ENCODE measurements around the gene HINT1.

HINT1 gene

DNA sequence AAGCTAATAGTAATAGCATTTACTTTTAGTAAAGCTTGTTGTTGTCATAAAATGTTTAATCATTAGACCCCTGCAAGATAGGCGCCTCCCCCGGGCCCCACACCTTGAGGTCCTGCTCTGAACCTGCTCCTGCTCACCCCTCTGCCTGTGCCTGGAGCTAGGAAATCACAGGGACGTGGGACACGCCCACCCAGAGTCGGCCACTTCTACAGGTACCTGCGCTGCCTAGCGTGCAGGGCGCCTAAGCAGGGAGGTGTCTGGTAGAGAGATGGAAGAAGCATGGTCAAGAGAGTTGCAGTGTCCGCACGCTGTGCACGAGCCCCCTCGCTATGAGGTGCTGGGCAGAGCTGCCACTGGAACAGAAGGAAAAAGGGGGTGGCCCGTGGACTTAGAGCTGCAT lies 52.6 kb downstream of the HINT1 start:
- TF ChIP-seq, protein P1, sequence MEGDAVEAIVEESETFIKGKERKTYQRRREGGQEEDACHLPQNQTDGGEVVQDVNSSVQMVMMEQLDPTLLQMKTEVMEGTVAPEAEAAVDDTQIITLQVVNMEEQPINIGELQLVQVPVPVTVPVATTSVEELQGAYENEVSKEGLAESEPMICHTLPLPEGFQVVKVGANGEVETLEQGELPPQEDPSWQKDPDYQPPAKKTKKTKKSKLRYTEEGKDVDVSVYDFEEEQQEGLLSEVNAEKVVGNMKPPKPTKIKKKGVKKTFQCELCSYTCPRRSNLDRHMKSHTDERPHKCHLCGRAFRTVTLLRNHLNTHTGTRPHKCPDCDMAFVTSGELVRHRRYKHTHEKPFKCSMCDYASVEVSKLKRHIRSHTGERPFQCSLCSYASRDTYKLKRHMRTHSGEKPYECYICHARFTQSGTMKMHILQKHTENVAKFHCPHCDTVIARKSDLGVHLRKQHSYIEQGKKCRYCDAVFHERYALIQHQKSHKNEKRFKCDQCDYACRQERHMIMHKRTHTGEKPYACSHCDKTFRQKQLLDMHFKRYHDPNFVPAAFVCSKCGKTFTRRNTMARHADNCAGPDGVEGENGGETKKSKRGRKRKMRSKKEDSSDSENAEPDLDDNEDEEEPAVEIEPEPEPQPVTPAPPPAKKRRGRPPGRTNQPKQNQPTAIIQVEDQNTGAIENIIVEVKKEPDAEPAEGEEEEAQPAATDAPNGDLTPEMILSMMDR (IDR thresholded peaks at IDR 0.05), result no peak

DNA sequence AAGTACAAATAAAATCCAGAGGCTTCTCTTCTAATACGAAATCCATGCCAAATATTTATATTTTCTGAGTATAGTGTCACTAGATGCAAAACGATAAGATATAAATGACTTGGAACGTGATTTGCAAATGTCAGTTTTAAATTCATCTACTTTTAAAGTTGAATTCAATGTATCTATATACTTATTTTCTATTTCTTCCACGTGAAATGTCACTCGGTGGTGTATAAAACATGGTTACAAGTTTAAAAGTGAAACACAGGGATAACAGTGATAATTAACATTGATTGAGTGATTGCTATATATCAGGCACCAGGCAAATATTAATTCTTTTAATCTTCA lies 54.8 kb downstream of the HINT1 start:
- TF ChIP-seq, protein P1 (IDR thresholded peaks at IDR 0.05), result 0 out of 2 replicates have a peak, but pooled peaks have one; percentile 12

DNA sequence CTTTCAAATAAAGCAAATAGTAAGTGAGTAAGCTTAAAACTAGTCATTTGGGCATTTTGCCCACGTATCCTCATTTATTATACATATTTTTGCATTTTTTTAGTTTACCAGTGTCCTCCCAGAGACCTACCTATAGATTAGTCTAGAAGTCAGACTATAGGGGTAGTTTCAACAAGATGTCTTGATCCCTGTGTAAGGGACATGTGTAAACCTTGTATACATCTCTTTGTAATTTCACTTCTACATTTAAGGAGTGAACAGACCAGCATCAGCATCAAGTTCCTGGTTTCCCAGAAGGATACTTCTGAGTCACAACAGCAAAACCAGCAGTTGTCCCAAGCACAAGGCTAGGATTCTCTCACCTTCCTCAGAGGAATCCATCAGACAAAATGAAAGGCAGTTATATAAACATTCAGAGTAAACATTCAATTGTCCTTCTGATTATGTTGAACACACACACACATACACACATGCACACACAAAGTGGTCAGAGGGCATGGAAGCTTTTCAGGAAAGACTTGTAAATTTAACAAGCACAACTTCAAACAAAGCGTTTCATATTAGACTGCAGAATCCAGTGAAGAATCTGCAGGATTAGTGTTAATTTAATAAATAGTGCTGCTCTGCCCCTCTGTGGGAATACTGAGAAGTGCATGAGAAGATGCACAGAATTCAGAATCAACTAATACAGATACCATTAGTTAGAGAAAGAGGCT lies 55.4 kb downstream of the HINT1 start:
- TF ChIP-seq, protein P1 (IDR thresholded peaks at IDR 0.05), result peak; percentile 82

Measured in LNCAP (cell line).